CD4-positive, alpha-beta T cell treated with Interleukin-4 for 1 hour (primary cell): Measurements from ENCODE around the gene PCSK4.
"Not testable (repeated sequence)": the region's sequence is repeated elsewhere in the genome, so short reads cannot be mapped to it uniquely, and the experiment has no call there.

Experiments
- DNase-seq, 2 donors: peaks; one replicate each; pipeline ENCODE4 v3.0.0-alpha.2; 2020 to 2022

Gene PCSK4

DNA sequence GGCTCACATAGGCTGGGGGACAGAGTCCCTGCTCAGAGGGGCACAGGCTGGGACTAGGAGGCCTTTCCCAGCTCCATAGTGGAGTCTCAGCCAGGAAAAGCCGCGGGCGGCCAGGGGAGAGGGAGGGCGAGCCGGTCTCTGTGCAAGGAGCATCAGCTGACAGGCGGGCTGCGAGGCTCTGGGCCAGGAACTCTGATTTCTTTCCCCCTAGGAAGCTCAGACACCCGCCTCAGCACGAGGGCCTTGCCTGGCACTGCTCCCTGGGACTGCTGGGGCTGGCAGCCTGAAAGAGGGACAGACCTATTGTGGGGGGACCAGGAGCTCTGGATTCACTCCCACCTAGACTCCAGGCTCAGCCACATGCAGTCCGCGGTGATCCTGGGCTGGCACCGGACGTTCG lies 31.5 kb upstream of the PCSK4 start:
- no peak for DNase-seq

- DNase-seq = no peak
These were observed 30.1 kb upstream of the PCSK4 start for GRCh38 chr19:1520203-1520780.

DNA sequence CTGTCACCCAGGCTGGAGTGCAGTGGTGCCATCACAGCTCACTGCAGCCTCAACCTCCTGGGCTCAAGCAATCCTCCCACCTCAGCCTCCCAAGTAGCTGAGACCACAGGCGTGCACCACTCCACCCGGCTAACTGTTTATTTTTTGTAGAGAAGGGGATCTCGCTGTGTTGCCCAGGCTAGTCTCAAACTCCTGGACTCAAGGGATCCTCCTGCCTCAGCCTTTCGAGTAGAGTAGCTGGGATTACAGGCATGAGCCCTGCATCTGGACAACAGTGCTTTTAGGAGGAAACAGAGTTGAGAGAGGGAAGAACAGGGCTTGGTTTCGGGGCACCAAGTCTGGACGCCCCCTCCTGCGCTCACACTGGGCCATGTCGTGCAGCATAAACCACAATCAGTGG lies 29.7 kb upstream of the PCSK4 start:
- not testable (repeated sequence) for DNase-seq

- DNase-seq = no peak
These were observed 28.3 kb upstream of the PCSK4 start for GRCh38 chr19:1518471-1518870.

DNA sequence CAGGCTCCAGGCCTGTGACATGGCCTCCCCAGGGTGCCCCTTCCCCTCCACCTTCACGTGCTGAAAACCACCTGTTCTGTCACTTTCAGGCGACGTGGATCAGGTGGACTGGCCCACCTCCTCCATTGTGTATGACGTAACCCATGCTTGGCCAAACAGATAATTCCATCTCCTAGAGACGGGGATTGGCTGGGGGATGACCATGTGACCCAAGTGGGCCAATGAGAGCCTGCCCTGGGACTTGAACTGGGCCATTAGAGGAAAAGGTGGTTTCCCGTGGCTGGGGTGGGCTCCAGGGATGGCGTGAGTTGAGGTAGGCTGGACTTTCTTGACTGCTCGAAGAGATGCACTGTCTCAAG lies 26.2 kb upstream of the PCSK4 start:
- no peak for DNase-seq

GRCh38 chr19:1514986-1515721 lies 25.0 kb upstream of the PCSK4 start:
- no peak for DNase-seq

- DNase-seq = no peak
These were observed 24.1 kb upstream of the PCSK4 start for GRCh38 chr19:1514295-1514661.

DNA sequence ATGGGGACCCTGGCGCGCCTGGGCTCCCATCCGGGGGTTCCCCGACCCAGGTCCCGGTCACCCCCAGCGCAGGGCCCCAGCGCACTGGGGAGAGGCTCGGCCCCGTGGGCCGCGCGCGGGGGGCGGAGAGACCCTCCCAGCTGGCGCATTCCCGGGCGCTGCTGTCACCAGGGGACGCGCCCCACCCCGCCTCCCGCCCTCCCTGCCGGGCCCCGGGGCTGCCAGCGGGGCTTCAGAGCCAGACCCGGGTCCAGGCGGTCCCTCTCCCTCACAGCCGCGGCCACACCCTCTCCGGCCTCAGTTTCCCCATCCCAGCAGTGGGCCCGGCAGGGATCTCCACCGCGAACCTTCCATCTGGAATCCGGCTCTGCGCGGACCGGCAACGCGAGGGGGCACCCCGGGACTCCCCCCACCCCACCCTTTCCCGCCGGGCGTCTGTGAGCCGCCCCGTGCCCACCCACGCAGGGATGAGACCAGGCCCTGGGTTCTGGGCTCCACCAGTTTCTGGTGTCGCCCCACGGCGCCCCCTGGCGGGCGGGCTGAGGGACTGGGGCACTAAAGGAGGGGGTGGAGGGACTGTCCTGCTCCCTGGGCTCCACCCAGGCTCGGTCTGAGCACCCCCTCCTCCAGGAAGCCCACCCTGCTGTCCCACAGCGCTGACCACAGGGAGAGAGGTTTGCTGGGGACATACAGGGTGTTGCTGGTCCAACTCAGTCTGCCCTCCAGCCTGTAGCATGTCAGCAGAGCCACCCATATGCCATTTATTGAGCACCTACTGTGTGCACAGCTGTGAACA lies 23.5 kb upstream of the PCSK4 start:
- peak; percentile 56 to 67 for DNase-seq

- peak; percentile 43 to 65 for DNase-seq
These were observed 22.7 kb upstream of the PCSK4 start, which contains the start of gene ADAMTSL5 for GRCh38 chr19:1512671-1513498. Gene ADAMTSL5 (minus strand): TSS chr19:1513019. CDS start chr19:1510943, 2,076 bp downstream.

DNA sequence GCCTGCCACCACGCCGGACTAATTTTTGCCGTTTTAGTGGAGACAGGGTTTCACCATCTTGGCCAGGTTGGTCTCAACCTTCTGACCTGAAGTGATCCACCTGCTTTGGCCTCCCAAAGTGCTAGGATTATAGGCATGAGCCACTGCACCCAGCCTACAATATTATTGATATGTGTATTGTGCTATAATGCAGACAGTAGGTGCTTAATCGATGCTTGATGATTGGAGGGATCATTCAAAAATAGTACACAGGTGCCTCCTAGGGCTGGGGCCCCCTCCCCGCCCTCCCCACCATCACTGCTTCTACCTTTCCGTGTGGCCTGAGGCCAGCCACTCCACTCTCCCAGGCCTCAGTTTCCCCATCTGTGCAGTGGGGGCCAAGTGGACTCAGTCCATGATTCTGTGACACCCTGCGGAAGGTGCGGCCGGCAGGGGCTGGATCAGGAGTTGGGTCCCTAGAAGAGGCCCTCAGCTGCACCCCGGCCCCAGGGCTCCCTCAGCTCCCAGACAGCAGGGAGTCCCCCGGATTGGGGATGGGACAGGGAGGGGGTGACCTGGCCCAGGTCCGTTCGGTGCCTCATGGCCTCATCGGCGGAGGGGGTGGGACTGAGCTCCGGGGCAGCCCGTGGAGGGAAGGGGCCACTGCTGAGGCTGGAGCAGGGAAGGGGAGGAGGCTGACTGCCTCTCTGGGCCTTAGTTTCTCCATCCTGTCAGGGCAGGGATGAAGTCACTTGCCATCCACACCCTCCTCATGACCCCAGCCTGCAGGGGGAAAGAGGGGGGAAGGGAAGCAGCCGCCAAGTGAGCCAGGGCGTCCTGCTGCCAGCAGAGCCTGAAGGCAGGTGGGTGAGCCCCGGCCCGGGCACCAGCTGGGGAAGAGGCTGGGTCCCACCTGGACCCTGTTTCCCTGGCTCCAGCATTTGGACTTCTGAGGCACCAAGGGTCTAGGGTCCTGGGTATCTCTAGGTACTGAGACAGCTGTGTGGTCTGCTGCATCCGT lies 21.5 kb upstream of the PCSK4 start:
- DNase-seq = no peak

GRCh38 chr19:1510807-1511206 lies 20.7 kb upstream of the PCSK4 start:
- no peak for DNase-seq

DNA sequence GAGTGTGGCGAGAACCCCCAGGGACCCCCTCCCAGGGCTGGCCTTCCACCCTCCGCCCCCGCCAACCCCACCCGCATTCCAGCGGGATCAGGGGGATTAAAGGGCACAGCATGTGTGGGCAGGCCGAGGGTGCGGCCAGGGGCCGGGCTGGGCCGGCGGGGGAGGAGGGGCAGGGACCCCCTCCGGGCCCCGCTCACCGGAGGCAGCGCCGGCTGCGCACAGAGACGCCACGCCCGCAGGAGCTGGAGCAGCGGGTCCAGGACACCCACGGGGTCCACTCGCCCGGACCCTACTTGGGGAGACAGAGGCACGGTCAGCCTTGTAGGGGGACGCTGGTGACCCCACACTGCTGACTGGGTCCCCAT lies 20.3 kb upstream of the PCSK4 start:
- no peak for DNase-seq

GRCh38 chr19:1509602-1510441 lies 19.7 kb upstream of the PCSK4 start:
- no peak for DNase-seq

- no peak for DNase-seq
These were observed 18.3 kb upstream of the PCSK4 start for GRCh38 chr19:1508507-1508856.

DNA sequence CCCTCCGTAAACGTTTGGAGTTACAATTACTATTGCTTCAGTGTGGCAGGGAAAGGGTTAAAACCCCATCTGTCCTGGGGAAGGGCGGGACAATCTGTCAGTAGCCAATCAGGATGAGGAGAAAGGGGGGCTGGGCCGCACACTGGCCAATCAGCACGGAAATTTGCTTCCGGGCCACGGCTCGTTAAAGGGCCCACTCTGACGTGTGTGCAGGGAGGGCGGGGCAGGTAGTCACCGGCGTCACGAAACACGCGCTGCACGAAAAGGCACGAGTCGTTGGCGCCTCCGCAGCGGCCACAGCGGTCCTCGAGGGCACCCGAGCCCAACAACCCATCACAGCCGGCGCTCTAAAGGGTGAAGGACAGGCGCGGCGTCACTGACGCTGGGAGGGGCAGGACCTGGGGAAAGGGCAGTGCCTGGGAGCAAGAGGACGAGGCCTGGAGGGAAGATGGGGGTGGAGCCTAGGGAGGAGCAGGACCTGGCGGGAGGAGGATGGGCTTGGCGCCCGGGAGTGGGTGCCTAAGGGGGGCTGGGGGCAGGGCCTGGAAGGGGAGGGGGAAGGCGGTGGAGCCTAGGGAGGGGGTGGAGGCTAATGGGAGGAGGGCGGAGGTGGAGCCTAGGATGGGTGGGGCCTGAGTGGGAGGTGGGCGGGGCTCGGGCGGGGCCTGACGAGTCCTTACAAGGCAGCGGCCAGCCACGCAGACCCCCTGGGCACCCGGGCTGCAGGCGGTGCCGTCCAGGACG lies 17.8 kb upstream of the PCSK4 start:
- peak; percentile 94 to 96 for DNase-seq

DNA sequence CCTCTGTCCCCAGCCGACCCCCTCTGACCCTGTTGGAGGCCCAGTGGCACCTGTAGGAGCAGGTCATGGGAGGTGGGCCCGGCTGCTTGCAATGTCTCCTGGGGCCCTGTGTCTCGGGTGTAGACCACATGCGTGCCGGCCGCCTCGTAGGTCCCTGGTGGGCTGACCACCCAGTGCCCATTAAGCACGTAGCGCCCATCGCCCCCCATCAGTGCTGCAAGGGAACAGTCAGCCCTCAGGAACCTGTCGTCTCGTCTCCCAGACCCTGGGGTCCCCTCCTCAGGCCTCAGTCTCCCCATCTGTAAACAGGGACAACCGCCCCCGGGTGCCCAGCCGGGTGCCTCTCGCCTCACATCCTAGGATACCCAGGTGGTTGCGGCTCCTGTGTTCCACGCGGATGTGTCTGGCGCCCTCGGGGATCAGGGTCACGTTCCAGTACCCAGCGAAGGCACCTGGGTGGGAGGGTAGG lies 17.1 kb upstream of the PCSK4 start:
- DNase-seq = no peak

DNA sequence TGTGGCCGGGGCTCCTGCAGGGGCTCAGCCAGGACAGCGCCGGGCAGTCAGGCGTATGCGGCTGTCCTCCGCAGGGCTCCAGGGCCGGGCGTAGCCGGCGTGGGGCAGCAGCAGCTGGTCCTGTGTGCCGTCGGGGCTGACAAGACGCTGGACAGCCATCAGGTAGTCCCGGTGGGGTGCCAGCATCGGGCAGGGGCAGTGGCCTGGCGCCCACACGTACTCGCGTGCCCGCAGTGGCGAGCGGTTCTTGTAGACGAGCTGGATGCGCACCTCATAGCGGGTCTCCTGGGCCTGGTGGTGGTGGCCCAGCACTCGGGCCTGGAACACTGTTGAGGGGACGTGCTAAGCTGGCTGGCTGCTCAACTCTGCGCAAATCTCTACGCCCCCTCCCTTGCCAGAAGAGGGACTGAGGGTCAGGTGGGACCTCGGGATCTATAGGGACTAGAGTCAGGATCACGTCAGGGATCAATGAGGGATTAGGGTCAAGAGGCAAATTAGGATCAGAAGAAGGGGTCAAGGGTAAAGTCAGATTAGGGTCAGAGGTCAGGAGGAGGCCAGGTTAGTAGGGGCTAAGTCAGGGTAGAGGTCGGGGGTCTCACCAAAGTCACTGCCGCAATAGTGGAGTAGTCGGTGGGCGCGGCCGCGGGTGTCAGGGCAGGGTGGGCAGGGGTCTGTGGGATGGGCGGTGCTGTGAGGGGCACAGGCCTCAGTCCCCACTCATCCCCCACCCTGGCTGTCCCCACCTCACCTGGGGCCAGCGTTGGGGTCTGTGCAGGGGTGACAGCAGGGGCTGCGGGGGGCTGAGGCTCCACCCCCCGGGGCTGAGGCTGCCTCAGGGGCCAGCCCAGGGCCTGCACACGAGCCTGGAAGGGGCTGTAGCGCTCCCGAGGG lies 16.1 kb upstream of the PCSK4 start:
- no peak for DNase-seq

DNA sequence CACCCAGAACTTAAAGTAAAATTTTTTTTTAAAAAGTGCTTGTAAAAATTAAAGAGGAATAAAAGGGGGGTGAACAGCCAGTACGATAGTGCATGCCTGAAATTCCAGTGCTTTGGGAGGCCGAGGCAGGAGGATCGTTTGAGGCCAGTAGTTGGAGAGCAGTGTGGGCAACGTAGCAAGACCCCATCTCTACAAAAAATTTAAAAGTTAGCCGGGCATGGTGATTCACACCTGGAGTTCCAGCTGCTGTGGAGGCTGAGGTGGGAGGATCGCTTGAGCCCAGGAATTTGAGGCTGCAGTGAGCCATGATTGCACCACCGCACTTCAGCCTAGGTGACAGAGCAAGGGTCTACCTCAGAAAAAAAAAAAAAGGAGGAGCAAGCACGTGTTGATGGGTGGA lies 14.9 kb upstream of the PCSK4 start:
- DNase-seq = no peak
